Endothelial cell of umbilical vein (primary cell): ENCODE data around the gene GRB2. TPM values are rescaled to one million over a fixed set of nuclear protein-coding genes. Genes with fewer than 3 reads are reported as not detected.

Experiments
- BruUV-seq: library from RNA; stranded (reverse); fragments of 400-500 nt; replicated peaks from 2 replicates; lab custom pipeline; 2021; lab: Mats Ljungman, UMichigan
- CTCF ChIA-PET: fragments of 300-600, 350-600 bp; sonication (Branson Sonifier 250); formaldehyde crosslinking; loops from one replicate; lab custom pipeline; 2021; ENCODE audit warnings: antibody characterized with exemption, inconsistent platforms; lab: Charles Lee
- POLR2A ChIA-PET: fragments of 300-600, 350-600 bp; sonication (Branson Sonifier 250); formaldehyde crosslinking; loops from one replicate; lab custom pipeline; 2021; ENCODE audit warnings: antibody characterized with exemption, inconsistent platforms; lab: Charles Lee
- DNase-seq: peaks from one replicate; pipeline ENCODE4 v3.0.0-alpha.2; 2011; ENCODE audit warnings: low read depth, low spot score
- FAIRE-seq: peaks from 2 replicates; lab custom pipeline; 2011; peaks lifted over from hg19 to GRCh38; lab: Jason Lieb, UNC
- H2AFZ ChIP-seq: 2 replicates; pipeline ENCODE4 v1.6.0; 2012; ENCODE audit warnings: low read depth, low read length, control low read depth, inconsistent platforms
- H3K27ac ChIP-seq: 2 replicates; pipeline ENCODE4 v1.5.1; 2011; ENCODE audit warnings: low read depth, mild to moderate bottlenecking, control low read depth, low read length, moderate library complexity; ENCODE audit not compliant: insufficient read depth
- H3K27me3 ChIP-seq, 2 experiments: 2 replicates each; pipeline versions ENCODE4 v1.6.0 to v1.6.1; 2011; ENCODE audit warnings: low read length in 2 of 2, mixed read lengths in 1 of 2; ENCODE audit not compliant: control insufficient read depth in 2 of 2, insufficient read depth in 2 of 2
- H3K36me3 ChIP-seq, 2 experiments: 2 replicates in 1 of 2; 3 replicates in 1 of 2; pipeline ENCODE4 v1.5.1; 2011; ENCODE audit warnings: low read length in 2 of 2, mild to moderate bottlenecking in 1 of 2, moderate library complexity in 1 of 2; ENCODE audit not compliant: control insufficient read depth in 2 of 2, insufficient read depth in 2 of 2; ENCODE audit errors: extremely low read depth in 1 of 2
- H3K4me1 ChIP-seq: 3 replicates; pipeline ENCODE4 v1.5.1; 2011; ENCODE audit warnings: mild to moderate bottlenecking, low read length; ENCODE audit not compliant: control insufficient read depth, insufficient read depth; ENCODE audit errors: extremely low read depth
- H3K4me2 ChIP-seq: 2 replicates; pipeline ENCODE4 v1.6.1; 2011; ENCODE audit warnings: low read length, control low read depth, mixed read lengths; ENCODE audit not compliant: insufficient read depth
- H3K4me3 ChIP-seq, 3 experiments: fragments of 200-600 bp in 1 of 3; sonication (generic), shearing (Covaris generic) in 1 of 3; replicated peaks in 1 of 3; 2 replicates each; pipeline ENCODE4 v1.5.1; 2011 to 2016; ENCODE audit warnings: control low read depth in 3 of 3, low read length in 3 of 3, mild to moderate bottlenecking in 2 of 3, inconsistent platforms in 1 of 3, low read depth in 1 of 3, moderate library complexity in 1 of 3; ENCODE audit not compliant: insufficient read depth in 1 of 3
- H3K79me2 ChIP-seq: 2 replicates; pipeline ENCODE4 v1.6.0; 2012; ENCODE audit warnings: low read length, inconsistent platforms; ENCODE audit not compliant: control insufficient read depth, insufficient read depth
- H3K9ac ChIP-seq: replicated peaks from 2 replicates; pipeline ENCODE3; 2011; ENCODE audit warnings: low read length, control low read depth; ENCODE audit not compliant: insufficient read depth; ENCODE audit errors: extremely low read depth
- H3K9me1 ChIP-seq: replicated peaks from 3 replicates; pipeline ENCODE4 v1.6.0; 2011; ENCODE audit warnings: mild to moderate bottlenecking, low read length; ENCODE audit not compliant: control insufficient read depth, insufficient read depth; ENCODE audit errors: extremely low read depth
- H3K9me3 ChIP-seq: replicated peaks from 2 replicates; pipeline ENCODE4 v1.5.1; 2012; ENCODE audit warnings: low read length, inconsistent platforms; ENCODE audit not compliant: control insufficient read depth, insufficient read depth
- H4K20me1 ChIP-seq: replicated peaks from 2 replicates; pipeline ENCODE3; 2011; ENCODE audit warnings: mild to moderate bottlenecking, low read length; ENCODE audit not compliant: control insufficient read depth, insufficient read depth; ENCODE audit errors: extremely low read depth
- EZH2 ChIP-seq: IDR thresholded peaks from 2 replicates; pipeline ENCODE4 v1.6.1; 2012; ENCODE audit warnings: borderline replicate concordance, low read depth, mild to moderate bottlenecking, moderate library complexity, low read length, inconsistent platforms; ENCODE audit not compliant: severe bottlenecking
- FOS ChIP-seq: IDR thresholded peaks from 2 replicates; pipeline ENCODE4 v1.6.1; 2011; ENCODE audit warnings: mild to moderate bottlenecking, low read length, moderate library complexity, borderline replicate concordance; ENCODE audit not compliant: insufficient read depth
- GATA2 ChIP-seq: IDR thresholded peaks from 2 replicates; pipeline ENCODE4 v1.7.0; 2011; ENCODE audit warnings: low read depth, mild to moderate bottlenecking, moderate library complexity, mixed read lengths, low read length; ENCODE audit not compliant: insufficient read length, insufficient read depth
- JUN ChIP-seq: IDR thresholded peaks from 2 replicates; pipeline ENCODE4 v1.6.1; 2011; ENCODE audit warnings: borderline replicate concordance, low read depth; ENCODE audit not compliant: insufficient read length, insufficient read depth
- MYC ChIP-seq: IDR thresholded peaks from one replicate; pipeline ENCODE4 v1.6.1; 2011; ENCODE audit warnings: mild to moderate bottlenecking, low read depth, low read length
- POLR2A ChIP-seq: IDR thresholded peaks from 2 replicates; pipeline ENCODE4 v1.6.1; 2012; ENCODE audit warnings: low read depth, mild to moderate bottlenecking, control low read depth, low read length
- POLR2AphosphoS5 ChIP-seq: IDR thresholded peaks from 2 replicates; pipeline ENCODE4 v1.6.1; 2012; ENCODE audit warnings: low read depth, mild to moderate bottlenecking, control low read depth, low read length, moderate library complexity; ENCODE audit not compliant: insufficient read depth
- dilution Hi-C: fragments of 300-500 bp; cut with MboI; formaldehyde crosslinking; loops from one replicate; pipeline ENCODE4 v1.15.0; 2019; ENCODE audit warnings: low sequenced_read_pairs; ENCODE audit not compliant: extremely low pct_ligation_motif_present
- intact Hi-C: fragments of 100-400 bp; cut with micrococcal nuclease; formaldehyde crosslinking; loops from one replicate; pipeline ENCODE4 v1.10.0; 2022
- polyA plus RNA-seq, 4 experiments: library from polyadenylated mRNA; depleted of rRNA in 3 of 4; stranded (reverse) in 3 of 4; unstranded in 1 of 4; fragments of >200 nt; gene quantifications; 2 replicates each; pipeline versions ENCODE4 v1.2.1 to v1.2.3, GENCODE V29; 2011 to 2012; ENCODE audit warnings: missing spikeins in 1 of 4
- total RNA-seq: library from RNA; stranded (reverse); gene quantifications from 2 replicates; pipeline ENCODE4 v1.2.3, GENCODE V29; 2021
- TF ChIP-seq, protein P1 (sequence below), 2 donors: IDR thresholded peaks; 1 replicate in 1 of 2; 2 replicates in 1 of 2; pipeline ENCODE4 v1.5.1; 2011; ENCODE audit warnings: low read length in 2 of 2, mild to moderate bottlenecking in 2 of 2, moderate library complexity in 2 of 2, control low read depth in 1 of 2, inconsistent platforms in 1 of 2, low read depth in 1 of 2; ENCODE audit not compliant: insufficient read depth in 1 of 2; ENCODE audit errors: extremely low read depth in 1 of 2
- TF ChIP-seq, protein P2 (sequence below): IDR thresholded peaks from 2 replicates; pipeline ENCODE4 v1.6.1; 2011; ENCODE audit not compliant: insufficient read depth, insufficient read length

Gene GRB2
- total and polyA plus RNA-seq, 2 donors (not counting 3 experiments of a cell fraction or from before 2014, with no cell fraction given) = 51.5 to 93.9 TPM

DNA sequence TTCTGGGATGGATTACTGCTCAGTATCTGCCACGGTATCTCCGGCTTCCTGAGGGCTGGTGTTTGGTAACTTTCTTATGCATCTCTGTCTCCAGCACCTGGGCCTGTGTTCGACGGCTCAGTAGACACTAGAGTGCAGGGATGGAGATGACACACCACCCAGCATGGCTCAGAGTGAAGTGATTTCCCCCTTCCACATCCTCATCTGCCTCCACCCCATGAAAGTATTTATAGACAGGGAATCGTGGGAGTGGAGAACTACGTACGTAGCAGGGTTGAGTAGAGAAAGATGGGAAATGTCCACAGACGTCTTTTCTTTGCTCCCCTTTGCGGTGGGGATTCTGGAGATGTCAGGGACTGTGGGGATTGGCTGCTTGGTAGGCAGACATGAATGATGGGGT, 104.4 kb downstream of the GRB2 start:
- intact Hi-C loops = no loop called here
- H2AFZ ChIP-seq = no peak overlapping the region
- no peaks in the 10 kb centered on the region for H3K79me2 ChIP-seq
- H3K9me3 ChIP-seq = no peaks in the 10 kb centered on the region
- TF ChIP-seq POLR2A = no peak
- TF ChIP-seq JUN = no peak
- CTCF ChIA-PET = interaction anchor here (0.8 to 1.3 kb wide), 2 partner anchors 20 to 30 kb away, joined by 3 to 4 read pairs; partner anchors contain the start of gene MIF4GD
- dilution Hi-C loops = no loop called here
- FAIRE-seq = no peak
- H4K20me1 ChIP-seq = no peaks in the 10 kb centered on the region
- no peaks in the 10 kb centered on the region for H3K27me3 ChIP-seq
- no peaks in the 10 kb centered on the region for H3K36me3 ChIP-seq
- no peaks in the 10 kb centered on the region for H3K4me1 ChIP-seq
- H3K4me2 ChIP-seq = no peak overlapping the region
- no TSS peak for BruUV-seq
- no peaks in the 10 kb centered on the region for H3K9me1 ChIP-seq
- DNase-seq = no peak
- no peak overlapping the region for H3K9ac ChIP-seq
- H3K4me3 ChIP-seq = no peak overlapping the region
- POLR2A ChIA-PET = no interaction called here
- no peak overlapping the region for H3K27ac ChIP-seq

DNA sequence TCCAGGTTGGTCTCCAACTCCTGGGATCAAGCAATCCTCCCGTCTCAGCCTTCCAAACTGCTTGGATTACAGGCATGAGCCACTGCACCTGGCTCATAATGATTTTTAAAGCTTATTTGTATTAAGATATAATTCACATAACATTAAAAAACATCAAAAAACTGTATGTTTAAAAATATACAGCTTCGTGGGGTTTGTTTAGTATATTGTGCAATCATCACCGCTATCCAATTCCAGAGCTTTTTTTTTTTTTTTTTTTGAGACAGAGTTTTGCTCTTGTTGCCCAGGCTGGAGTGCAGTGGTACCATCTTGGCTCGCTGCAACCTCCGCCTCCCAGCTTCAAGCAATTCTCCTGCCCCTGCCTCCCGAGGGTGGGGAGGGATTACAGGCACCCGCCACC, 105.2 kb downstream of the GRB2 start:
- no peak overlapping the region for H3K4me3 ChIP-seq
- TF ChIP-seq, protein P1, sequence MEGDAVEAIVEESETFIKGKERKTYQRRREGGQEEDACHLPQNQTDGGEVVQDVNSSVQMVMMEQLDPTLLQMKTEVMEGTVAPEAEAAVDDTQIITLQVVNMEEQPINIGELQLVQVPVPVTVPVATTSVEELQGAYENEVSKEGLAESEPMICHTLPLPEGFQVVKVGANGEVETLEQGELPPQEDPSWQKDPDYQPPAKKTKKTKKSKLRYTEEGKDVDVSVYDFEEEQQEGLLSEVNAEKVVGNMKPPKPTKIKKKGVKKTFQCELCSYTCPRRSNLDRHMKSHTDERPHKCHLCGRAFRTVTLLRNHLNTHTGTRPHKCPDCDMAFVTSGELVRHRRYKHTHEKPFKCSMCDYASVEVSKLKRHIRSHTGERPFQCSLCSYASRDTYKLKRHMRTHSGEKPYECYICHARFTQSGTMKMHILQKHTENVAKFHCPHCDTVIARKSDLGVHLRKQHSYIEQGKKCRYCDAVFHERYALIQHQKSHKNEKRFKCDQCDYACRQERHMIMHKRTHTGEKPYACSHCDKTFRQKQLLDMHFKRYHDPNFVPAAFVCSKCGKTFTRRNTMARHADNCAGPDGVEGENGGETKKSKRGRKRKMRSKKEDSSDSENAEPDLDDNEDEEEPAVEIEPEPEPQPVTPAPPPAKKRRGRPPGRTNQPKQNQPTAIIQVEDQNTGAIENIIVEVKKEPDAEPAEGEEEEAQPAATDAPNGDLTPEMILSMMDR (IDR thresholded peaks at IDR 0.05; ENCODE audit: extremely low read depth in 1 of 2, insufficient read depth in 1 of 2, low read depth in 1 of 2, low read length in 2 of 2) = no peak
- TF ChIP-seq POLR2A (no peak), EZH2 (no peak), POLR2AphosphoS5 (no peak), FOS (no peak), MYC (no peak), JUN (no peak), GATA2 (no peak)
- TF ChIP-seq, protein P2, sequence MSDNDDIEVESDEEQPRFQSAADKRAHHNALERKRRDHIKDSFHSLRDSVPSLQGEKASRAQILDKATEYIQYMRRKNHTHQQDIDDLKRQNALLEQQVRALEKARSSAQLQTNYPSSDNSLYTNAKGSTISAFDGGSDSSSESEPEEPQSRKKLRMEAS = no peak
- no peaks in the 10 kb centered on the region for H3K4me1 ChIP-seq
- H4K20me1 ChIP-seq = no peaks in the 10 kb centered on the region
- DNase-seq = no peak
- ChIA-PET POLR2A (no interaction called here), CTCF (interaction anchor here (0.8 to 1.3 kb wide), 2 partner anchors 21 to 29 kb away, joined by 3 to 4 read pairs; partner anchors contain the start of gene MIF4GD)
- no peaks in the 10 kb centered on the region for H3K9me3 ChIP-seq
- no peak overlapping the region for H3K4me2 ChIP-seq
- no peaks in the 10 kb centered on the region for H3K27me3 ChIP-seq
- no peak overlapping the region for H2AFZ ChIP-seq
- intact Hi-C loops (no loop called here), dilution Hi-C loops (no loop called here)
- no peaks in the 10 kb centered on the region for H3K9me1 ChIP-seq
- H3K79me2 ChIP-seq = no peaks in the 10 kb centered on the region
- no TSS peak for BruUV-seq
- no peak overlapping the region for H3K27ac ChIP-seq
- no peak overlapping the region for H3K9ac ChIP-seq
- no peak for FAIRE-seq
- H3K36me3 ChIP-seq = no peaks in the 10 kb centered on the region
